ENCODE data around the gene MLST8.

Gene MLST8

DNA sequence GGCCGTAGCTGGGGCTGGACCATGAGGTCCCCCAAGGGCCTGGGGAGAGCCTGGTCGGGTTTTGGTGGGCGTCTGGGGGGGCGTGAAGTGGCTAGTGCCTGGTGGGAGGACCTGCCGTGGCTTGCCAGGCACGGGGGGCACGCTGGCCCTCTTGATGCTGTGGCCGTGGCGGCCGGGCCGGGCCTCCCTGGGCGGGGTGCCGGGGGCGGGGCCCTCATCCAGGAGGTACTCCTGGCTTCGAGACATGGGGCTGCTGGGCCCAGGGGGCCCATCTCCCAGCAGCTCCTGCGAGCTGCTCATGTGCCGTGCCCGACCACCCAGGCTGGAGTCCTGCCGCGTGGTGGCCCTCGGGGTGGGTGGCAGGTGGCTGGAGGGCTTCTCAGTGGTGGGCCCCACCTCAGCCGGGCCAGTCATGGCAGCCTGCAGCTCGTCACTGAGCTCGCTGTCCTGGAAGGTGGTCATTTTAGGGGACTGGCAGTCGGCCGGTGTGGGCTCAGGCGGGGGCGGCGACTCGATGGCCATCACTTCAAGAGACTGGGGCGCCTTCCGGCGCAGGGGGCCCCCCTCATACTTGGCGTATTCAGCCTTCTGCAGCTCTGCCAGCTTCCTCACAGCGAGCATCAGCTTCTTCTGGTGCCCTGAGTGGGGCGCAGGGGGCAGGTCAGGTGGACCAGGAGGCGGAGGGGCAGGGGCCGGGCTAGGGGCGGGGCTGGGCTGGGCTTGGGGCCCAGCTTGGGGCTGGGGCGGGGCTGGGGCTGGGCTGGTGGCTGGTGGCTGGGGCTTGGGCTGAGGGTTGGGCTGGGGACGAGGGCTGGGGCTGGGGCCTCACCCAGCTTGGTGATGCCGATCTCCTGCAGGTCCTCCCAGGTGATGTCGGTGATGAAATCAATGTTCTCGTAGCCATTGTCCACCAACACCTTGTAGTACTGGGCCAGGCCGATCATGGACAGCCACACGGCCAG is 24.0 kb upstream of the MLST8 start:
- peaks cover 11% of the 10 kb centered on the region for H3K36me3 Mint-ChIP-seq
- H3K9me3 Mint-ChIP-seq: no peaks in the 10 kb centered on the region
- peaks cover 12% of the 10 kb centered on the region for H3K27me3 Mint-ChIP-seq
- no peak overlapping the region for H3K27ac Mint-ChIP-seq
- ATAC-seq: no peak
- no peak overlapping the region for H3K4me3 Mint-ChIP-seq
- H3K4me1 Mint-ChIP-seq: peaks cover 18% of the 10 kb centered on the region

DNA sequence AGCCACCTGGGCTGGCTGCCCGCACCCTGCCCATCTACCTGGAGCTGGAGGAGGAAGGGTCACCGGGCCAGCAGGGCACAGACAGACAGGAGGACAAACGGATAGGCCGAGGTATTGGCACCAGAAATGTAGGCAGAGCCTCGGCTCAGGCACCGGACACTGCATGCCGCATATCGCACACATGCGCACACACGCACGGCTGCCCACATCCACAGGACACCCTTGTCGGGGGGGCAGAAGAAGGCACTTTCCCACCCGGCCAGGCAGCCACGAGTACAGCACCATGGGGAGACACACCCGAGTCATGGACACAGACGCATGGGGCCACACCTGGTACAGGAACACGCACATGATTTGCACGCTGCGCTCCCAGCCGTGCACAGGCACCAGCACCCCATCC is 23.3 kb upstream of the MLST8 start:
- Mint-ChIP-seq H3K27me3 (peaks cover 12% of the 10 kb centered on the region), H3K4me3 (no peak overlapping the region), H3K4me1 (peaks cover 18% of the 10 kb centered on the region), H3K27ac (no peak overlapping the region), H3K9me3 (no peaks in the 10 kb centered on the region), H3K36me3 (peaks cover 7% of the 10 kb centered on the region)
- no peak for ATAC-seq

DNA sequence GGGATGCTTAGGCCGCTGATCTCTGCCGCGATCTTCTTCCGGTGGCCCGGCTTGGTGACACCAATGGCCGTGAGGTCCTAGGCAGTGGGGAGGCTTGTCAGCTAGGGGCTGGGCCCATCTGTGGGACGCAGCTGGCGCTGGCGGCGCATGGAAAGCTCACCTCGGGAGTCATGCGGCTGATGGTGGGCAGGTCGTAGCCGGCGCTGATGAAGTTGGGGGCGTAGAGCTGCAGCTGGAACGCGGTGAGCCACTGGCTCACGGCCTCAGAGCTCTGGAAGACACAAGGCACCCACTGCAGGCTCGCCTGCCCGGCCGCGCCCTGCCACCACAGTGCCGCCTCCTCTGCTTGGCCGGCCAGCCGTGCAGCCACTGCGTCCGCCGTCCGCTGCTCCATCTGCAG is 21.6 kb upstream of the MLST8 start:
- H3K4me3 Mint-ChIP-seq: peak overlapping the region; percentile 34
- peaks cover 18% of the 10 kb centered on the region for H3K4me1 Mint-ChIP-seq
- H3K27ac Mint-ChIP-seq: peak overlapping the region; percentile 44
- peaks cover 12% of the 10 kb centered on the region for H3K27me3 Mint-ChIP-seq
- H3K36me3 Mint-ChIP-seq: no peaks in the 10 kb centered on the region
- peak; percentile 32 for ATAC-seq
- H3K9me3 Mint-ChIP-seq: no peaks in the 10 kb centered on the region

DNA sequence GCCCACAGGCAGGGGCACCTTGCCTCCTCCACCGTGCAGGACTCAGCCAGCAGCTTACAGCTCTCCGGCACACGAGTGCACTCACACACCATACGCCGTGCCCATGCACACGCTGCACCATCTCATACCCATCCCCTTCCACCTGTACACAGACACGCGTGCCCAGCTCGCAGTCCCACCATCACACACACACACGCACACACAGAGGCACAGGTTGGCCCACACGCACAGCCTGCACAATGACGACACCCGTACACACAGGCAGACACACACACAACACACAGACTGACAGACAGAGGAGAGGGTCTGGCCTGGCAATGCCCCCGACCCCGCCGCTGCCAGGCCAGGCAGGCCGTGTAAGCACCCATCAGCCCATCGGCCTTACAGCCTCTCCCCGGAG is 20.9 kb upstream of the MLST8 start:
- ATAC-seq: no peak
- Mint-ChIP-seq H3K27ac (peak overlapping the region; percentile 9), H3K4me3 (no peak overlapping the region), H3K27me3 (peaks cover 12% of the 10 kb centered on the region), H3K9me3 (no peaks in the 10 kb centered on the region), H3K36me3 (no peaks in the 10 kb centered on the region), H3K4me1 (peaks cover 18% of the 10 kb centered on the region)

DNA sequence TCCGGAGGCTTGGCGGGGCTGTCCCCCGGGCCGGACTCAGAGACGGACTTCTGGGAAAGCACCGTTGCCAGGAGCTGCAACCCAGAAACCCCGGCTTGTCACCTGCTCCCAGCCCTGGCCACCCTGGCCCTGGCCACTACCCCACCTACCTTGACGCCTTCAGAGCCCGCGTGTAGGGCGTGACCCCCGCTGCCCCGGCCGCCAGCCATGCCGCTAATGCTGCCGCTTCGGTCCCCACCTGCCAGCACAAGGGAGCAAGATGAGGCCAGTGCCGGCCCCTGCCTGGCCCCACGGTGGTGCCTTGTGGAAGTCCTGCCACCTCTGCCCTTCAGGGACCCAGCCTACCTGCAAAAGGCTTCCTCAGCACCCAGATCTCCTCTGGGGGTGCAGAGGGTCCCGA is 20.3 kb upstream of the MLST8 start:
- peaks cover 18% of the 10 kb centered on the region for H3K4me1 Mint-ChIP-seq
- no peaks in the 10 kb centered on the region for H3K9me3 Mint-ChIP-seq
- H3K27ac Mint-ChIP-seq: peak overlapping the region; percentile 9
- peaks cover 12% of the 10 kb centered on the region for H3K27me3 Mint-ChIP-seq
- no peak for ATAC-seq
- no peak overlapping the region for H3K4me3 Mint-ChIP-seq
- no peaks in the 10 kb centered on the region for H3K36me3 Mint-ChIP-seq

DNA sequence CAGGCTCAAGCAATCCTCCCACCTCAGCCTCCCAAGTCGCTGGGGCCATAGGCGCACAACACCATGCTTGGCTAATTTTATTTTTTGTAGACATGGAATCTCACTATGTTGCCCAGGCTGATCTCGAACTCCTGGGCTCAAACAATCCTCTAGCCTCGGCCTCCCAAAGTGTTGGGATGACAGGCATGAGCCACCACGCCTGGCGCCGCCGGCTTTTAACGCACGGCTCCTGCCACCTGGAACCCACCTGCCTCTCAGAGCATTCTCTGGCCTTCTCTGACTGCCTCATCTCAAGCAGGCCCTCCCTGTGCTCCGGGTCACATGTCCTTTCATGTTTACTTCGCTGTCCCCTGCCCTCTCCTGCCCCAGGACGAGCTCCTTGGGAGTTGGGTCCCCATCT is 19.2 kb upstream of the MLST8 start:
- H3K27me3 Mint-ChIP-seq: peaks cover 12% of the 10 kb centered on the region
- H3K4me3 Mint-ChIP-seq: no peak overlapping the region
- H3K27ac Mint-ChIP-seq: no peak overlapping the region
- ATAC-seq: no peak
- no peaks in the 10 kb centered on the region for H3K36me3 Mint-ChIP-seq
- no peaks in the 10 kb centered on the region for H3K9me3 Mint-ChIP-seq
- H3K4me1 Mint-ChIP-seq: peaks cover 18% of the 10 kb centered on the region

DNA sequence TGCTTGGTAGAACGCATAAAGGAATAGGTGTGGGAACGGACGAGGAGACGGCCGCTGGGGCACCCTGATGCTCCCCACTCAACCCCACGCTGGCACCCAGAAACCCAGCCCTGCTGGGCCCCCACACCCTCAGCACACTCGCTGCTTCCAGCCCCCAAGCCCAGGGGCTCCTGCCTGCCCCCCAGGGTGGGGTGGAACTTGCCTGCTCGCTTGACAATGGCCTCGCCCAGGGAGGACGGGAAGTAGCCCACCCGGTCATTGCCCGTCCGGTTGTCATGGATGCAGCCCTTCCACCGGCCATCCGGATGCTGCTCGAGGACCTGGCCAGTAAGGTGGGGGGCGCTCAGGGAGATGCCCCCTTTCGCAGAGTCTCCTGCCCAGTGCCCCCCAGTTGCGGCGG is 18.7 kb upstream of the MLST8 start:
- Mint-ChIP-seq H3K9me3 (no peaks in the 10 kb centered on the region), H3K4me1 (peaks cover 18% of the 10 kb centered on the region), H3K27ac (no peak overlapping the region), H3K36me3 (no peaks in the 10 kb centered on the region), H3K27me3 (peaks cover 14% of the 10 kb centered on the region), H3K4me3 (no peak overlapping the region)
- peak; percentile 13 for ATAC-seq

DNA sequence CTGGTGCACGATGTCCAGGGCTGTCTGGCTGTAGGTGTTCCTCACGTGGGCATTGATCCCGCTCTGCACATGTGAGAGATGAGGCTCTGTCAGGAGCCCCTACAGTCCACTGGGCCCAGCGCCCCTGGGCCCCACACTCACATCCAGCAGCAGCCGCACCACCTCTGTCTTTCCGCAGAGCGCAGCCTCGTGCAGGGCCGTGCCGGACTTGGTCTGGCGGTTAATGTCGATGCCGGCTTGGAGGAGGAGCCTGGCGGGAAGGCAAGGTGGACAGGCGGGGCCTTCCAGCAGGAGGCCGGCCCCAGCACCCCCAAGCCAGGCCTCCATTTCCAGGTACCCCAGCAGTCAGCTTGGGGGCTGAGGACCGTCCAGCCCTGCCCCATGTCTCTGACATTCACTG is 18.0 kb upstream of the MLST8 start:
- no peak for ATAC-seq
- Mint-ChIP-seq H3K36me3 (no peaks in the 10 kb centered on the region), H3K4me3 (no peak overlapping the region), H3K4me1 (peaks cover 18% of the 10 kb centered on the region), H3K27me3 (peaks cover 22% of the 10 kb centered on the region), H3K9me3 (no peaks in the 10 kb centered on the region), H3K27ac (no peak overlapping the region)

DNA sequence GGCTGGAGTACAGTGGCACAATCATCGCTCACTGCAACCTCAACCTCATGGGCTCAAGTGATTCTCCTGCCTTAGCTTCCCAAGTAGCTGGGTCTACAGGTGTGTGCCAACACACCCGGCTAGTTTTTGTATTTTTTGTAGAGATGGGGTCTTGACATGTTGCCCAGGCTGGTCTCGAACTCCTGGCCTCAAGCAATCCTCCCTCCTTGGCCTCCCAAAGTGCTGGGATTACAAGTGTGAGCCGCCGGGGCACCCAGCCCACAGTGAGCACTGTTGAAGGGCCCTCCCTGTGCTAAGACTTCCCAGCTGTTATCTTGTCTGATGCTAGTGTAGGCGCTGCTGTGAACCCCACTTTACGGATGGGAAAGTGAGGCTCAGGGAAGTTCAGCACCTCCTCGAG is 16.9 kb upstream of the MLST8 start:
- Mint-ChIP-seq H3K9me3 (no peaks in the 10 kb centered on the region), H3K36me3 (no peaks in the 10 kb centered on the region)

DNA sequence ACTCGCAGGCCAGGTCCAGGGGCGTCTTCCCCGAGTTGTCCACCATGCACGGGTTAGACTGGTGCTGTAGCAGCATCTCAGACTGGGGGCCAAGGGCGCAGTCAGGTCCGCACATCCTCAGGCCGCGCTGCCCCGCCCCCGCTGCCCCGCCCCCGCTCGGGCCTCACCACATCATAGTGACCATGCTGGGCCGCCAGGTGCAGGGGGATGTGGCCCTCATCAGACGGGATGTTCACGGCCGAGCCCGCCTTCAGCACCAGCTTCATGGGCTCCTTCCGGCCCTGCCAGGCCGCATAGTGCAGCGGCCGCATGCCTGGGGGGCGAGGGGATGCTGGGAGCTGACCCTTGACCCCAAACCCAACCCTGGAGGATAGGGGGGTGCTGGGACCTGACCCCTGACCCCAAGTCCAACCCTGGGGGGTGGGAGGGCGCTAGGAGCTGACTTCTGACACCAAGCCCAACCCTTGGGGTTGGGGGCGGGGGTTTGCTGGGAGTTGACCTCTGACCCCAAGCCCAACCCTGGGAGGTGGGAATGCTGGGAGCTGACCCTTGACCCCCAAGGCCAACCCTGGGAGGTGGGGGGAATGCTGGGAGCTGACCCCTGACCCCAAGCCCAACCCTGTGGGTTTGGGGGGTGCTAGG is 15.9 kb upstream of the MLST8 start:
- no peaks in the 10 kb centered on the region for H3K9me3 Mint-ChIP-seq
- H3K27ac Mint-ChIP-seq: no peak overlapping the region
- no peak overlapping the region for H3K4me3 Mint-ChIP-seq
- peaks cover 34% of the 10 kb centered on the region for H3K27me3 Mint-ChIP-seq
- no peaks in the 10 kb centered on the region for H3K36me3 Mint-ChIP-seq
- peaks cover 5% of the 10 kb centered on the region for H3K4me1 Mint-ChIP-seq
- no peak for ATAC-seq

More for the DNA sequence above, 16.9 kb upstream of the MLST8 start:
- peaks cover 13% of the 10 kb centered on the region for H3K4me1 Mint-ChIP-seq
- no peak overlapping the region for H3K4me3 Mint-ChIP-seq
- no peak overlapping the region for H3K27ac Mint-ChIP-seq
- H3K27me3 Mint-ChIP-seq: peaks cover 30% of the 10 kb centered on the region
- no peak for ATAC-seq

DNA sequence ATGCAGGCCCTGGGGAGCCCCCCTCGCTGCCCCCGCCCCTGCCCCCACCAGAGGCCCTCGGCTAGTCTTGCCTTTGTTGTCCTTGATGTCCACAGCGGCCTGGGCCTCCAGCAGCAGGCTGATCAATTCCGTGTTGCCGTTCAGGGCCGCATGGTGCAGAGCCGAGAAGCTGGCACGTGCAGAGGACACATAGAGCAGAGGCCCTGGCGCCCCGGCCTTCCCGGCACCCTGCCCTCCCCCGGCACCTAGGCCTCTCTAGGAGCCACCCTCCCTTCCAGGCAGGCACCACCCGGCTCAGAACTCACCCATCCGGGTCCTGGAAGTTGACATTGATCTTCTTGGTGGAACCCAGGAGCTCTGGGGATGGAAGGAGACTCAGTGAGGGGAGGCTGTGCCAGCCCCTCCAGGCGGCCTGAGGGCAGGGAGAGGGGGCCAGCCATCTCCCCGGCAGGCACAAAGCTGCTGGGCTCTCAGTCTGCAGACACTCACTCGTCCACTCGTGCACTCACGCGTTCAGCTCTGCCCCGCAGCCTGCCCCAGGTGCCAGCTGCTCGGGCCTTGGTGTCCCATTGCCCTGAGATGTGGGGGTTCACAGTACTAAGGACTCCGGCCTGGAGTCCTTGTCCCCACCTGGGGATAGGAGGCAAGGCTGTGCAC is 15.1 kb upstream of the MLST8 start:
- H3K9me3 Mint-ChIP-seq: no peaks in the 10 kb centered on the region
- H3K36me3 Mint-ChIP-seq: no peaks in the 10 kb centered on the region
- peaks cover 5% of the 10 kb centered on the region for H3K4me1 Mint-ChIP-seq
- no peak overlapping the region for H3K4me3 Mint-ChIP-seq
- H3K27me3 Mint-ChIP-seq: peaks cover 34% of the 10 kb centered on the region
- no peak for ATAC-seq
- H3K27ac Mint-ChIP-seq: peak overlapping the region; percentile 46

DNA sequence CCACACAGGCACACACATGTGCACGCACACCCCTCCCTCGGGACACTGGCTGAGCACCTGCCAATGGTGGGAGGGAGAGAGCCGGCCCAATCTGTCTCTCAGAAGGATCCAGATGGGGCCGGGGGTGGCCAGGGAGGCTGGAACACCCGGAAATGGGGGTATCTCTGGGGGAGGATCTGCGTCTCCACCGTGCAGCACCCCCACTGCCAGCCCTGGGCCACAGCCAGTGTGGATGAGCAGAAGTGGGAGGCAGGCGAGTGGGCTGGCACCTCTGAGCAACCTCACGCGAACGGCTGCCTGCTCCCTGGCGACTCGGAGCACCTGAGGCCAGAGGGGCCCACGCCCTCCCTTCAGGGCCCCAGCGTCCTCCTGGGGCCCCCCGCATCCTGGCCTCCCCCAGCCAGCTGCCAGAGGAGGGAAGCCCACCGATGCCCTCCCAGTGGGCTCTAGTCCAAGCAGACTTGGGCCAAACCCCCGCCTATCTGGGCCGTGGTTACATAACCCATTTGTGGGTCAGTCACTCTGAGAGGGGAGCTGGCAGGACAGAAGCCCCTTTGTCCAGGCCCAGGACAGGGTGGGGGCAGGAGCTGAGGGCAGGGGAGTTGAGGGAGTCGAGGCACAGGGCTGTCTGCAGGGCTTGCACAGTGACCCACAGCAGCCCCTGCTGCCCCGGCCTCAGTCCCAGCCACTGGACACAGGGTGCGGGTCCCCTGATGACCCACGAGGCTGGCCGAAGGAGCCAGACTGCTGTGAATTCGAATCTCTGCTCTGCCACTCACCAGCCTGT is 14.4 kb upstream of the MLST8 start:
- no peaks in the 10 kb centered on the region for H3K36me3 Mint-ChIP-seq
- no peaks in the 10 kb centered on the region for H3K9me3 Mint-ChIP-seq
- H3K27me3 Mint-ChIP-seq: peaks cover 40% of the 10 kb centered on the region
- ATAC-seq: no peak
- no peak overlapping the region for H3K4me3 Mint-ChIP-seq
- H3K27ac Mint-ChIP-seq: peak overlapping the region; percentile 46
- peaks cover 11% of the 10 kb centered on the region for H3K4me1 Mint-ChIP-seq

DNA sequence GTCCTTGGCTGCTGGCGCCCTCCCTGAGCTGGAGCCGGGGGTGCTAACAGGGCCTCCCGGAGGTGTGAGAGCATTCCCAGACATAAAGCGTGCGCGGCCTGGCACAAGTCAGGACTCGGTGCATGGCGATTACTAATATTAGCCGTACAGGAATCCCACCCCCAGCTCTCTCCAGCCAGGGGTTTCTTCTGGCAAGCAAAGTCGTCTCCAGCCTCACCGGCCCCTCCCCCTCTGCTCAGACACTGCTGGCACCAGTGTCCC is 13.9 kb upstream of the MLST8 start:
- no peak for ATAC-seq
- Mint-ChIP-seq H3K4me3 (no peak overlapping the region), H3K27me3 (peaks cover 40% of the 10 kb centered on the region), H3K4me1 (peaks cover 11% of the 10 kb centered on the region), H3K27ac (no peak overlapping the region), H3K9me3 (no peaks in the 10 kb centered on the region), H3K36me3 (no peaks in the 10 kb centered on the region)

DNA sequence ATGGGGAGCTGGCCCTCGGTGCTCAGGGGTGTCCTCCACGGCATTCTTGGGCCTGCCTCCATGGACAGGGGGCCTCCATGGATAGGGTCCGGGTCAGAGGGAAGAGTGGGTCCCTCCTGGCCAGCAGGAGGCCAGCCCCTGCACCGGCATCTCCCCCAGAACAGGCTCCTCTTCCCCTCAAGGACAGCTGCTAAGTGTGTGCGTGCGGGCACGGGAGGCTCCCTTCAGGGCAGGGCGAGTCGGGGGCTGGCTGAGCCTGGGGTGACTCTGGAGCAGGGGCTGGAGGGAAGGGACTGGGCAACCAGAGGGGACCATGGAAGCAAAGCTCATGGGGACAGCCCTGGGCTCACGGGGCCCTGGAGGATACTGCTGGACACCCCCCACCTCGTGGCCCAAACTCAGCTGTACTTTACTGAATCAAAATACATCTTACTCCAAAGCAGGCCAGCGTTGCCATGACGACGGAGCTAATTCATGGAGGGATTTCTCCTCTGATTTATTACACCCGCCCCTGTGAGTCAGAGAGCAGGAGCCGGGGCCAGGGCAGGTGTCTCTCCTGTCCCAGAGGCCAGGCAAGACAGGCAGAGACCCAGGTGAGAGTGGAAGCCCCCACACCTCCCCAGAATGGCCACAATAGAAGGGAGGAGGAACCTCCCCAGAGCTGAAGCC is 11.0 kb upstream of the MLST8 start:
- no peak overlapping the region for H3K27ac Mint-ChIP-seq
- H3K36me3 Mint-ChIP-seq: no peaks in the 10 kb centered on the region
- no peaks in the 10 kb centered on the region for H3K9me3 Mint-ChIP-seq
- H3K27me3 Mint-ChIP-seq: peaks cover 65% of the 10 kb centered on the region
- peaks cover 17% of the 10 kb centered on the region for H3K4me1 Mint-ChIP-seq
- H3K4me3 Mint-ChIP-seq: no peak overlapping the region
- no peak for ATAC-seq

Measured in stimulated activated memory B cell treated with anti-CD40 and anti-IgM and Interleukin-4, amounts not matched to agents 10 μg/mL and 1 μg/mL and 100 μg/mL, for 72 hours (primary cell).